ENCODE results near the gene SMAGP. TPM values are rescaled to one million over a fixed set of nuclear protein-coding genes. Genes with fewer than 3 reads are reported as not detected.
"Not testable (repeated sequence)": the region's sequence is repeated elsewhere in the genome, so short reads cannot be mapped to it uniquely, and the experiment has no call there.

SMAGP gene
- total and polyA plus RNA-seq, 2 experiments from 2014 or later: 18.8 to 35.0 TPM

DNA sequence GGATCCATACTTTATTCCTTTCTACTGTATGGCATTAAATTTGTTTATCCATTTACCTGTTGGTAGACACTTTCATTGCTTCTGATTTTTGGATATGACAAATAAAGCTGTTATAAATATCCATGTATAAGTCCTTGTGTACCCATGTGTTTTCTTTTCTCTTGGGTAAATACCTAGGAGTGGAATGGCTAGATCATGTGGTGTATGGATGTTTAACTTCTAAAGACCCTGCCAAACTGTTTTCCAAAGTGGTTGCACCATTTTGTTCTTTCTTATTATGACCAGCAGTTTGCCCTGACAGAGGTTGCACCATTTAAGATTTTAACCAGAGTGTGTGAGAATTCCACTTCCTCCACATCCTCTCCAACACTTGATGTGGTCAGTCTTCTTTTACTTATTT is 37.6 kb downstream of the SMAGP start:
- in situ Hi-C loops (cut with MboI): no loop called here

GRCh38 chr12:51229116-51229809 is 41.0 kb downstream of the SMAGP start:
- H3K79me2 ChIP-seq (ENCODE audit: insufficient read depth): no peaks in the 10 kb centered on the region
- WGBS, 2 experiments (ENCODE audit: low coverage in 1 of 2, low lambda C conversion rate in 2 of 2, missing lambda C conversion rate in 2 of 2): 89 to 93% methylated on average over 7 of the region's 7 CpGs
- no peak overlapping the region for H3K27ac ChIP-seq
- no peaks in the 10 kb centered on the region for H3K4me1 ChIP-seq (ENCODE audit: insufficient read depth)
- DNase-seq: no peak
- no peaks in the 10 kb centered on the region for H3K9me2 ChIP-seq (ENCODE audit: insufficient read depth)
- H3F3A ChIP-seq (ENCODE audit: insufficient read depth): no peaks in the 10 kb centered on the region
- H3K4me2 ChIP-seq (ENCODE audit: unreplicated experiment): no peak overlapping the region
- TF ChIP-seq EZH2 (IDR thresholded peaks at IDR 0.05; ENCODE audit: insufficient read depth, poor library complexity, severe bottlenecking): no peak
- no peak for TF ChIP-seq EZH2phosphoT487 (IDR thresholded peaks at IDR 0.05; ENCODE audit: insufficient read depth, low read depth)
- H4K20me1 ChIP-seq (ENCODE audit: insufficient read depth): no peaks in the 10 kb centered on the region
- H3K9ac ChIP-seq: no peak overlapping the region
- H3K36me3 ChIP-seq (ENCODE audit: low read depth): no peaks in the 10 kb centered on the region
- no peak overlapping the region for H2AFZ ChIP-seq
- H3K27me3 ChIP-seq (replicated peaks; ENCODE audit: insufficient read depth): no peaks in the 10 kb centered on the region
- no peaks in the 10 kb centered on the region for H3K9me3 ChIP-seq (ENCODE audit: low read depth)
- in situ Hi-C loops (cut with MboI): no loop called here
- H3K4me3 ChIP-seq: no peak overlapping the region

More for the DNA sequence above, 37.6 kb downstream of the SMAGP start:
- no peak overlapping the region for H3K4me2 ChIP-seq (ENCODE audit: unreplicated experiment)
- no peak for DNase-seq
- H3K27ac ChIP-seq: no peak overlapping the region
- no peaks in the 10 kb centered on the region for H3K9me3 ChIP-seq (ENCODE audit: low read depth)
- no peaks in the 10 kb centered on the region for H3F3A ChIP-seq (ENCODE audit: insufficient read depth)
- no peaks in the 10 kb centered on the region for H4K20me1 ChIP-seq (ENCODE audit: insufficient read depth)
- no peaks in the 10 kb centered on the region for H3K4me1 ChIP-seq (ENCODE audit: insufficient read depth)
- H3K9me2 ChIP-seq (ENCODE audit: insufficient read depth): no peaks in the 10 kb centered on the region
- no peak overlapping the region for H3K4me3 ChIP-seq
- no peaks in the 10 kb centered on the region for H3K79me2 ChIP-seq (ENCODE audit: insufficient read depth)
- TF ChIP-seq EZH2 (IDR thresholded peaks at IDR 0.05; ENCODE audit: insufficient read depth, poor library complexity, severe bottlenecking): no peak
- TF ChIP-seq EZH2phosphoT487 (IDR thresholded peaks at IDR 0.05; ENCODE audit: insufficient read depth, low read depth): no peak
- no peak overlapping the region for H3K9ac ChIP-seq
- no peaks in the 10 kb centered on the region for H3K36me3 ChIP-seq (ENCODE audit: low read depth)
- no peak overlapping the region for H2AFZ ChIP-seq
- H3K27me3 ChIP-seq (replicated peaks; ENCODE audit: insufficient read depth): no peaks in the 10 kb centered on the region

DNA sequence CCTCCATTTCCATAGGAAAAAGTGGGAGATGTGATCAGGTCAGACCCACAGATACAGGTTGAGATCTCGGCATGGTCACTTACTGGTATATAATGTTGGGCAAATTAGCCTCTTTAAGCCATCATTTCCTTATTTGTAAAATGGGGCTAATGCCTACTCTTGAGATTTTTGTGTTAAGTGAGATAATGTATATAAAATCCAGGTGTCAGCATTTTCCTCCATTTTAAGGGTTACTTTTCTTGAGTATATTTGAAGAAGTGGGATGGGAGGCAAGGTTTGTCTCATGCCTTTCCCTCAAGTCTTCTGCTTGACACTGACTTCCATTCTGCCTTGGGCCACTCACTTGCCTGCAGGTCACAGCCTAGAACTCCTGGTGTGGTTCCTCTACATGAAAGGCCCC is 42.3 kb downstream of the SMAGP start:
- H3K27me3 ChIP-seq (replicated peaks; ENCODE audit: insufficient read depth): no peaks in the 10 kb centered on the region
- H3K27ac ChIP-seq: no peak overlapping the region
- H3K4me1 ChIP-seq (ENCODE audit: insufficient read depth): no peaks in the 10 kb centered on the region
- no peaks in the 10 kb centered on the region for H3K79me2 ChIP-seq (ENCODE audit: insufficient read depth)
- no peaks in the 10 kb centered on the region for H4K20me1 ChIP-seq (ENCODE audit: insufficient read depth)
- no peaks in the 10 kb centered on the region for H3F3A ChIP-seq (ENCODE audit: insufficient read depth)
- H3K36me3 ChIP-seq (ENCODE audit: low read depth): no peaks in the 10 kb centered on the region
- H3K4me3 ChIP-seq: no peak overlapping the region
- no peaks in the 10 kb centered on the region for H3K9me3 ChIP-seq (ENCODE audit: low read depth)
- DNase-seq: no peak
- no peak overlapping the region for H3K9ac ChIP-seq
- H3K4me2 ChIP-seq (ENCODE audit: unreplicated experiment): no peak overlapping the region
- H3K9me2 ChIP-seq (ENCODE audit: insufficient read depth): no peaks in the 10 kb centered on the region
- no peak overlapping the region for H2AFZ ChIP-seq
- WGBS, 2 experiments (ENCODE audit: low coverage in 1 of 2, low lambda C conversion rate in 2 of 2, missing lambda C conversion rate in 2 of 2): 59 to 61% methylated on average over 1 of the region's 1 CpG
- in situ Hi-C loops (cut with MboI): no loop called here
- TF ChIP-seq EZH2 (IDR thresholded peaks at IDR 0.05; ENCODE audit: insufficient read depth, poor library complexity, severe bottlenecking) (no peak), EZH2phosphoT487 (IDR thresholded peaks at IDR 0.05; ENCODE audit: insufficient read depth, low read depth) (no peak)

GRCh38 chr12:51227112-51227511 is 43.1 kb downstream of the SMAGP start:
- H3K4me3 ChIP-seq; H3K27ac ChIP-seq; DNase-seq; H3K9me3 ChIP-seq (ENCODE audit: low read depth); H3K4me2 ChIP-seq (ENCODE audit: unreplicated experiment); H3K4me1 ChIP-seq (ENCODE audit: insufficient read depth); H3F3A ChIP-seq (ENCODE audit: insufficient read depth); H4K20me1 ChIP-seq (ENCODE audit: insufficient read depth); H3K9ac ChIP-seq; H3K79me2 ChIP-seq (ENCODE audit: insufficient read depth); in situ Hi-C loops (cut with MboI); H3K9me2 ChIP-seq (ENCODE audit: insufficient read depth); H3K27me3 ChIP-seq (replicated peaks; ENCODE audit: insufficient read depth); H3K36me3 ChIP-seq (ENCODE audit: low read depth); H2AFZ ChIP-seq: not testable (repeated sequence)
- 82 to 89% methylated on average over 5 of the region's 5 CpGs for WGBS, 2 experiments (ENCODE audit: low coverage in 1 of 2, low lambda C conversion rate in 2 of 2, missing lambda C conversion rate in 2 of 2)

DNA sequence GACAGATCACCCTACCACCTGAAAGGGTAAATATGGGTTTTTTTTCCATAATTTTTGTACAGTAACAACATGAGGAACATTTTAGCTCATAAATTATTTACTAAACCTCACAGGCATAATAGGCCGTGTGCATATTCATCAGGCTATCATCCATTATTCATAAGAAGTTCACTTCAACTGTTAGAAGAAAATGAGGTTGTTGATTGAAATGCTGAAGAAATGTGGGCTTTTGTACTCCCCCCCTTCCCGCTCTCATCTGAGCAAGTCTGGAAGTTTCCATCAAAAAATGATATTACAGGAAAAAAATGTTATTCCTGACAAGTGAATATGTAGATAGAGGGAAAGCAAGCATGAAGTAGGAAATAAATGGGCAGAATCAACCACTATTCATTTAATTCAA is 44.4 kb downstream of the SMAGP start:
- Histone ChIP-seq H3K4me1 (ENCODE audit: insufficient read depth) (no peaks in the 10 kb centered on the region), H3K9ac (no peak overlapping the region)
- in situ Hi-C loops (cut with MboI): no loop called here

More for the DNA sequence above, 44.4 kb downstream of the SMAGP start:
- Histone ChIP-seq H3K27ac (no peak overlapping the region), H3K9me3 (ENCODE audit: low read depth) (no peaks in the 10 kb centered on the region), H3K79me2 (ENCODE audit: insufficient read depth) (no peaks in the 10 kb centered on the region), H2AFZ (no peak overlapping the region), H3K36me3 (ENCODE audit: low read depth) (no peaks in the 10 kb centered on the region), H4K20me1 (ENCODE audit: insufficient read depth) (no peaks in the 10 kb centered on the region), H3K9me2 (ENCODE audit: insufficient read depth) (no peaks in the 10 kb centered on the region), H3F3A (ENCODE audit: insufficient read depth) (no peaks in the 10 kb centered on the region), H3K27me3 (replicated peaks; ENCODE audit: insufficient read depth) (no peaks in the 10 kb centered on the region), H3K4me2 (ENCODE audit: unreplicated experiment) (no peak overlapping the region), H3K4me3 (no peak overlapping the region)
- no peak for DNase-seq
- TF ChIP-seq EZH2phosphoT487 (IDR thresholded peaks at IDR 0.05; ENCODE audit: insufficient read depth, low read depth) (no peak), EZH2 (IDR thresholded peaks at IDR 0.05; ENCODE audit: insufficient read depth, poor library complexity, severe bottlenecking) (no peak)
- WGBS, 2 experiments (ENCODE audit: low coverage in 1 of 2, low lambda C conversion rate in 2 of 2, missing lambda C conversion rate in 2 of 2): 82 to 87% methylated on average over 2 of the region's 2 CpGs
